K562 (cell line): ENCODE measurements around the gene HTR2B.

Source experiments
- CTBP1 ChIP-seq: fragments of 450-650 bp; IDR thresholded peaks from 2 replicates; pipeline ENCODE4 v1.6.1; 2016; ENCODE audit warnings: borderline replicate concordance
- CTCF ChIP-seq, 3 experiments: IDR thresholded peaks in 2 of 3; conservative IDR thresholded peaks in 1 of 3; 2 replicates each; pipeline ENCODE4 v1.5.1; 2011 to 2012; ENCODE audit warnings: low read length in 3 of 3, mild to moderate bottlenecking in 3 of 3, control low read depth in 2 of 3, improper control_type of control experiment in 1 of 3, inconsistent platforms in 1 of 3, low read depth in 1 of 3, mixed read lengths in 1 of 3, moderate library complexity in 1 of 3; ENCODE audit not compliant: insufficient read depth in 2 of 3
- EP300 ChIP-seq: IDR thresholded peaks from 2 replicates; pipeline ENCODE4 v1.6.1; 2012; ENCODE audit warnings: low read length, improper control_type of control experiment
- NFYB ChIP-seq: IDR thresholded peaks from 2 replicates; pipeline ENCODE4 v1.6.1; 2011; ENCODE audit warnings: mild to moderate bottlenecking, moderate library complexity; ENCODE audit not compliant: insufficient read length; ENCODE audit errors: extremely low read depth
- NRF1 ChIP-seq, 2 experiments: fragments of 450-650 bp; IDR thresholded peaks in 1 of 2; conservative IDR thresholded peaks in 1 of 2; 2 replicates each; pipeline ENCODE4 v1.6.1; 2014; ENCODE audit warnings: mild to moderate bottlenecking in 2 of 2
- RCOR1 ChIP-seq, 2 experiments: IDR thresholded peaks; 2 replicates each; pipeline ENCODE4 v1.6.1; 2012; ENCODE audit warnings: low read depth in 2 of 2, low read length in 2 of 2, borderline replicate concordance in 1 of 2, improper control_type of control experiment in 1 of 2
- XRCC5 ChIP-seq: fragments of 200-400 bp; formaldehyde crosslinking; IDR thresholded peaks from 2 replicates; pipeline ENCODE4 v1.6.1; 2017; ENCODE audit warnings: low read depth, mild to moderate bottlenecking, low read length

GRCh38 chr2:231161252-231161839 lies 36.5 kb upstream of the HTR2B start:
- TF ChIP-seq CTBP1 (no peak), RCOR1 (IDR thresholded peaks at IDR 0.05; ENCODE audit: borderline replicate concordance in 1 of 2, low read depth in 2 of 2, low read length in 2 of 2) (no peak), NRF1 (conservative IDR thresholded peaks at IDR 0.05 in 1 of 2, IDR thresholded peaks at IDR 0.05 in 1 of 2) (no peak), EP300 (no peak), CTCF (IDR thresholded peaks at IDR 0.05 in 2 of 3, conservative IDR thresholded peaks at IDR 0.05 in 1 of 3; ENCODE audit: insufficient read depth in 2 of 3, low read depth in 1 of 3, low read length in 3 of 3) (no peak), XRCC5 (no peak), NFYB (no peak)
